Natural killer cell (primary cell): ENCODE results near the gene NEDD9. TPM values are rescaled to one million over a fixed set of nuclear protein-coding genes. Genes with fewer than 3 reads are reported as not detected.

Source experiments
- ATAC-seq, 3 donors: fragments of 150-1000 bp in 2 of 3; fragments of 200-7000 bp in 1 of 3; cut with Tn5 transposase; 1 replicate in 1 of 3; 2 replicates in 2 of 3; pipeline ENCODE4 v1.10.0; 2021; ENCODE audit warnings: mild to moderate bottlenecking in 2 of 3, moderate library complexity in 2 of 3
- DNase-seq, 2 donors: peaks; one replicate each; pipeline versions ENCODE4 v3.0.0 to v3.0.0-alpha.2; 2013 to 2021; ENCODE audit warnings: mixed read lengths in 1 of 2
- H3K27ac ChIP-seq: one replicate; pipeline ENCODE4 v1.5.1; 2013; ENCODE audit warnings: mild to moderate bottlenecking, low read length
- H3K27me3 ChIP-seq: one replicate; pipeline ENCODE4 v1.6.1; 2013; ENCODE audit warnings: low read length; ENCODE audit not compliant: control insufficient read depth, insufficient read depth
- H3K36me3 ChIP-seq: one replicate; pipeline ENCODE4 v1.6.1; 2013; ENCODE audit warnings: low read length; ENCODE audit not compliant: control insufficient read depth, insufficient read depth
- H3K4me1 ChIP-seq: one replicate; pipeline ENCODE4 v1.6.1; 2013; ENCODE audit warnings: low read length; ENCODE audit not compliant: control insufficient read depth, insufficient read depth
- H3K4me3 ChIP-seq: one replicate; pipeline ENCODE4 v1.5.1; 2013; ENCODE audit warnings: low read length
- H3K9me3 ChIP-seq: one replicate; pipeline ENCODE4 v1.6.1; 2013; ENCODE audit warnings: low read length; ENCODE audit not compliant: control insufficient read depth, insufficient read depth
- H3K27ac Mint-ChIP-seq, 2 donors: one replicate each; pipeline ENCODE4 v1.8.0; 2022; ENCODE audit warnings: mild to moderate bottlenecking in 2 of 2, mixed read lengths in 2 of 2, moderate library complexity in 1 of 2
- H3K27me3 Mint-ChIP-seq, 2 donors: one replicate each; pipeline ENCODE4 v1.8.0; 2022; ENCODE audit warnings: low read depth in 2 of 2, mixed read lengths in 2 of 2
- H3K36me3 Mint-ChIP-seq: one replicate; pipeline ENCODE4 v1.8.0; 2022; ENCODE audit warnings: mixed read lengths
- H3K4me1 Mint-ChIP-seq, 2 donors: one replicate each; pipeline ENCODE4 v1.8.0; 2022; ENCODE audit warnings: mixed read lengths in 2 of 2
- H3K4me3 Mint-ChIP-seq: one replicate; pipeline ENCODE4 v1.8.0; 2022; ENCODE audit warnings: mild to moderate bottlenecking, moderate library complexity, mixed read lengths
- H3K9me3 Mint-ChIP-seq, 2 donors: one replicate each; pipeline ENCODE4 v1.8.0; 2022; ENCODE audit warnings: mixed read lengths in 2 of 2
- CTCF ChIP-seq: fragments of 200-600 bp; IDR thresholded peaks from one replicate; pipeline ENCODE4 v1.8.0; 2022; ENCODE audit warnings: antibody characterized with exemption
- WGBS: methylation state at CpG from one replicate; pipeline ENCODE4 v1.1.7; 2013; ENCODE audit warnings: missing lambda C conversion rate; ENCODE audit not compliant: insufficient coverage; 5-methylcytosine and 5-hydroxymethylcytosine counted together
- intact Hi-C: fragments of 100-400 bp; cut with micrococcal nuclease; formaldehyde crosslinking; loops from one replicate; pipeline ENCODE4 v1.14.2; 2022
- total RNA-seq, 4 donors: library from RNA; stranded (reverse); fragments of 120-200 nt in 1 of 4; gene quantifications; one replicate each; pipeline versions ENCODE4 v1.2.3 to v1.2.4, GENCODE V29; 2013 to 2022

Gene NEDD9
- total RNA-seq, 3 donors from 2014 or later (not counting 1 experiment from before 2014, with no cell fraction given): 106 to 110 (median 107) TPM

- H3K9me3 Mint-ChIP-seq: no peaks in the 10 kb centered on the region
- Histone ChIP-seq H3K4me1 (peaks cover under 1% of the 10 kb centered on the region), H3K9me3 (no peaks in the 10 kb centered on the region), H3K27me3 (no peaks in the 10 kb centered on the region), H3K4me3 (no peak overlapping the region), H3K36me3 (peaks cover 13% of the 10 kb centered on the region), H3K27ac (no peak overlapping the region)
- H3K36me3 Mint-ChIP-seq: peaks cover 10% of the 10 kb centered on the region
- ATAC-seq (no peak), DNase-seq (no peak)
- intact Hi-C loops: no loop called here
- no peaks in the 10 kb centered on the region for H3K27me3 Mint-ChIP-seq
- H3K4me1 Mint-ChIP-seq: peaks cover 20% of the 10 kb centered on the region in 2 donors
- no peak for TF ChIP-seq CTCF
- no peak overlapping the region for H3K4me3 Mint-ChIP-seq
- 94% methylated on average over 10 of the region's 12 CpGs for WGBS
- H3K27ac Mint-ChIP-seq: no peak overlapping the region
Measured at GRCh38 chr6:11270030-11271027, 37.9 kb upstream of the NEDD9 start.

GRCh38 chr6:11268978-11269377, 36.5 kb upstream of the NEDD9 start:
- H3K27ac ChIP-seq: no peak overlapping the region
- no peaks in the 10 kb centered on the region for H3K27me3 Mint-ChIP-seq
- no peak overlapping the region for H3K27ac Mint-ChIP-seq
- H3K36me3 Mint-ChIP-seq: peaks cover 10% of the 10 kb centered on the region
- DNase-seq: no peak
- TF ChIP-seq CTCF: no peak
- intact Hi-C loops: no loop called here
- ATAC-seq: no peak
- H3K4me3 Mint-ChIP-seq: no peak overlapping the region
- peaks cover 13% of the 10 kb centered on the region for H3K36me3 ChIP-seq
- no peaks in the 10 kb centered on the region for H3K27me3 ChIP-seq
- H3K4me3 ChIP-seq: no peak overlapping the region
- H3K4me1 ChIP-seq: peaks cover 2% of the 10 kb centered on the region
- H3K4me1 Mint-ChIP-seq: peaks cover 21% of the 10 kb centered on the region in 2 donors
- no peaks in the 10 kb centered on the region for H3K9me3 Mint-ChIP-seq
- H3K9me3 ChIP-seq: no peaks in the 10 kb centered on the region
- WGBS: 100% methylated on average over 1 of the region's 4 CpGs

- H3K4me1 Mint-ChIP-seq: peaks cover 39 to 42% of the 10 kb centered on the region in 2 donors
- H3K27me3 Mint-ChIP-seq: no peaks in the 10 kb centered on the region
- no peak for TF ChIP-seq CTCF
- WGBS: 95% methylated on average over 3 of the region's 3 CpGs
- peaks cover 9% of the 10 kb centered on the region for H3K4me1 ChIP-seq
- H3K9me3 Mint-ChIP-seq: no peaks in the 10 kb centered on the region
- peaks cover 3% of the 10 kb centered on the region for H3K36me3 Mint-ChIP-seq
- H3K9me3 ChIP-seq: no peaks in the 10 kb centered on the region
- no peak overlapping the region for H3K4me3 ChIP-seq
- intact Hi-C loops: no loop called here
- no peak overlapping the region for H3K4me3 Mint-ChIP-seq
- DNase-seq (no peak), ATAC-seq (no peak)
- no peak overlapping the region for H3K27ac Mint-ChIP-seq
- H3K27ac ChIP-seq: no peak overlapping the region
- H3K36me3 ChIP-seq: peaks cover 8% of the 10 kb centered on the region
- H3K27me3 ChIP-seq: no peaks in the 10 kb centered on the region
Measured at GRCh38 chr6:11266926-11267325, 34.5 kb upstream of the NEDD9 start.
